GM13976 (cell line): Measurements from ENCODE around the gene C1QTNF5.
A peak's percentile ranks its signal among the peaks of the same experiment; 100 is the strongest.

ENCODE experiments used
- DNase-seq: peaks from one replicate; pipeline ENCODE4 v3.0.0; 2012; ENCODE audit warnings: low spot score
- in situ Hi-C: fragments of 300-500 bp; cut with MboI; formaldehyde crosslinking; loops from one replicate; pipeline ENCODE4 v1.12.0; 2022; ENCODE audit warnings: low sequenced_read_pairs, mixed read lengths, inconsistent platforms; ENCODE audit not compliant: unreplicated experiment
- TF ChIP-seq, protein P1 (sequence below): IDR thresholded peaks from 2 replicates; pipeline ENCODE4 v1.5.1; 2012; ENCODE audit warnings: borderline replicate concordance, mild to moderate bottlenecking; ENCODE audit not compliant: insufficient read depth; ENCODE audit errors: extremely low read depth, missing control alignments, control extremely low read depth

The C1QTNF5 gene

DNA sequence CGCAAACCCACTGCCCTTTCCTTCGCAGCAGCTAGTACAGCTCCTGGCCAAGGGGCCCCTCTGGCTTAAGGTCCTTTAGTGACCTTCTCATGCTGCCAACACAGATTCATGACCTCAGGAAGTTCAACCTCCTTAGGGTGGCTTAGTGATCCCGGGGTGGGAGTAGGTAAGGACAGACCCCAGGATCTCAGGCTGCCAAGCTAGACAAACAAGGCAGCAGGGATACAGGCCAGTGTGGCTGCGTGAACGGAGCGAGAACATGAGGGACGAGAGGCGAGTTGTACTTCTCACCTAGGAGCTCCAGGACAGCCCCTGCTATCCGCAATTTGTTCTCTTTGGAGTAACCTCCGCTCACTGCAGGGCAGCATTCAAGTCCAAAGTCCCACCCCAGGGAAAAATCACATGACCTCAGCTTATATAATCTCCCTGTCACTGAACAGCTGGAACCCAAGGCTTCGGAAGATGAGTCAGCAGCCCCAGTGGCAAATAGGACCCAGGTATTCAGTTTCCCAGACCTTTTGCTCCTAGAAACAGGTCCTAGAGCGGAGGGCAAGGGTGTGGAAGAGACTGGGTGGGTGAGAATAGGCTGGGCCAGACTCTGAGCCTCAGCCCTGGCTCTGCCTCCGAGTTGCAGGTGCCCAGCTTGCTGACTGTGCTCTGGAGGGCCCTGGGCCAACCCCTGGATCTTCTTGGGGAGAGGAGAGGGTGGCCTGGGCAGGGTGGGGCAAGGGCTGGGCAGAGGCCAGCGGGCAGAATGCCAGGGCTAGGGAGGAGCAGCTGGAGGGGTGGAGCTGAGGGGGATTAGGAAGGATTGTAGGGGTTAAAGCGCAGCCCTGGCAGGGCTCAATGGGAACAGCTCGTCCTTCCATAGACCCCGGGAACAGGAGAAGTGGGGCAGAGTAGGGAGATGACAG is 27.7 kb upstream of the C1QTNF5 start:
- in situ Hi-C loops: no loop called here
- TF ChIP-seq, protein P1, sequence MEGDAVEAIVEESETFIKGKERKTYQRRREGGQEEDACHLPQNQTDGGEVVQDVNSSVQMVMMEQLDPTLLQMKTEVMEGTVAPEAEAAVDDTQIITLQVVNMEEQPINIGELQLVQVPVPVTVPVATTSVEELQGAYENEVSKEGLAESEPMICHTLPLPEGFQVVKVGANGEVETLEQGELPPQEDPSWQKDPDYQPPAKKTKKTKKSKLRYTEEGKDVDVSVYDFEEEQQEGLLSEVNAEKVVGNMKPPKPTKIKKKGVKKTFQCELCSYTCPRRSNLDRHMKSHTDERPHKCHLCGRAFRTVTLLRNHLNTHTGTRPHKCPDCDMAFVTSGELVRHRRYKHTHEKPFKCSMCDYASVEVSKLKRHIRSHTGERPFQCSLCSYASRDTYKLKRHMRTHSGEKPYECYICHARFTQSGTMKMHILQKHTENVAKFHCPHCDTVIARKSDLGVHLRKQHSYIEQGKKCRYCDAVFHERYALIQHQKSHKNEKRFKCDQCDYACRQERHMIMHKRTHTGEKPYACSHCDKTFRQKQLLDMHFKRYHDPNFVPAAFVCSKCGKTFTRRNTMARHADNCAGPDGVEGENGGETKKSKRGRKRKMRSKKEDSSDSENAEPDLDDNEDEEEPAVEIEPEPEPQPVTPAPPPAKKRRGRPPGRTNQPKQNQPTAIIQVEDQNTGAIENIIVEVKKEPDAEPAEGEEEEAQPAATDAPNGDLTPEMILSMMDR: no peak
- no peak for DNase-seq

DNA sequence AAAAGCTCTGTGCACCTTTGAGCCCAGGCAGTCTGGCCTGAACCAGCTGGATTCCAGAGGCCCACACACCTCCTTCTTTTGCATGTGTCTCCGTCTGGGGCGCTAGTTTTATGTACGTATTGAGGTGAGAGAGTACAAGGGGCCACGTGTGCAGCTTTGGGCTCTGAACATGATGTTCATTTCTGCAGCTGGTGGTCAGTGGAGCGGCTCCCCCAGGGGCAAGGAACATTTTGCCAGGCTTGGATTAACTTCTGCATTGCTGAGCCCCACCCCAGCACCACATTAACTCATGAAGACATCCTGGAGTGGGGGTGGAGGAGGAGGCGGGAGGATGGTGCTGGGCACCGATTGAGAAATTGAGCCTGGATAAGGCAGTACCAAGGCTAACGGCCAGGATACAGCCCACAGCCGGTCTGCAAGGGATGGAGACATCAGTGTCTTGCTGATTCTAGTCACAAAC is 27.0 kb upstream of the C1QTNF5 start:
- DNase-seq: no peak
- in situ Hi-C loops: no loop called here
- TF ChIP-seq, protein P1: no peak

DNA sequence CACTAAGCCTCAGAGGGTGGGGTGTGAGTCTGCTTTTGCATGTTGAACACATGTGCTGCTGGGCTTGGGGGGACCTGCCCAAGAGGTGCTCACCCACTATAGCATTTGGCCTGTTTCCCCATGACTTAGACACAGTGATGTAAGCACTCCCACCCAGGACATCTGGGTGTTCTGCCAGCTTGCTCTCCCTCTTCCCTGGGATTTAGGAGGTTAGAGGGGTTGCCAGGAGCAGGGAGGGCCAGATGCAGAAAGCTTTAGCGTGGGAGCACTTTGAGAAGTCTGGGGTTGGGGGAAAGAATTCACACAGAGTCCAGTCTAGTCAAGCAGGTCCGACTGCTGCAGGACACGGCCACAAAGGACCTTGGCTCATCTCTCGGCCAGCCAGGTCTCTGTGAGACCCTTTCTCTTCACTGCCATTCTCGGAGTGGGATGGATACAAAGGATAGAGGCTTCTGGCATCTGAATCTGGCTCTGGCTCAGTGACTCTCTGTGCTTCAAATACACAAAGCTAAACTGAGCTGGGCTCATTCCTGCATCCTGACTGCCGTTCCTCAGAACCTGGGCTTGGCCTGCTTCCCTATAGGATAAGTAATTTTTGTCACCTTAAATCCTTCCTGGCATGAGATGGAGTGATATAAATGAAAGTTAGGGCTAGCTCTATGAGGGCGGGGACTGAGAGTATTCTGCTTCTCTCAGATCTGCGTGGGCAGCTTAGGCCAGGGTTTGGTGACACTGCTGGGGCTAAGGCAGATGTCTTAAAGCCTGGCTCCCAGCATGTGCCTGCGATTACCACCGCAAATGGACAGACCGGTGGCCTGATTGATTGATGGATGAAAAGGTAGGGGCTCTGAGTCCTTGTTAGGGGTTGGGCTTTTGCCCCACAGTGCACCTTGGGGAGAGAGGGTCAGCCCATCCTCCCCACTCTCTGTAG is 26.3 kb upstream of the C1QTNF5 start:
- TF ChIP-seq, protein P1: no peak
- in situ Hi-C loops: no loop called here
- DNase-seq: no peak

DNA sequence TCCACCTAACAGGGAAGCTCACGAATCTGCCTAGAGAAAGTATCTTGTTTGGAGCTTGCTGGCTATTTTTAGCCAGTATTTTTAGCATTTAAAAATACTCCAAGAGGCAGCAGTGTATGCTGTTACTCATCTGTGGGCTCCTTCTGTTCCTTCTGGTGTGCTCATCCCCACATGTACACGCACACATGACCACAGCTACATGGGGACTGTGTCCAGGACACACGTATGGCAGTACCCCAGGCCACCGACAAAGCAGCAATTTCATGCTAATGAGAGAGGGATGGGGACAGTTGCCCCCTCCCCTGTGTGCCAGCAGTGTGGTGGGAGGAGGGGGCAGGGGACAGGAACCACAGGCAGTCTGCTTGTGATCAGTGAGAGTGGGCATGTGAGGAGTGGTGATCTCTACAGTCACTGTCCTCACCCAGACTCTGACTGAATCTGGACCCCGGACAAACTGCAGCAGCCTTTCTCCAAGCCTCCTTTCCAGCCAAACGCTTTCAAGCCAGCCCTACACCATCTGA is 24.4 kb upstream of the C1QTNF5 start:
- in situ Hi-C loops: no loop called here
- TF ChIP-seq, protein P1: no peak
- DNase-seq: no peak

DNA sequence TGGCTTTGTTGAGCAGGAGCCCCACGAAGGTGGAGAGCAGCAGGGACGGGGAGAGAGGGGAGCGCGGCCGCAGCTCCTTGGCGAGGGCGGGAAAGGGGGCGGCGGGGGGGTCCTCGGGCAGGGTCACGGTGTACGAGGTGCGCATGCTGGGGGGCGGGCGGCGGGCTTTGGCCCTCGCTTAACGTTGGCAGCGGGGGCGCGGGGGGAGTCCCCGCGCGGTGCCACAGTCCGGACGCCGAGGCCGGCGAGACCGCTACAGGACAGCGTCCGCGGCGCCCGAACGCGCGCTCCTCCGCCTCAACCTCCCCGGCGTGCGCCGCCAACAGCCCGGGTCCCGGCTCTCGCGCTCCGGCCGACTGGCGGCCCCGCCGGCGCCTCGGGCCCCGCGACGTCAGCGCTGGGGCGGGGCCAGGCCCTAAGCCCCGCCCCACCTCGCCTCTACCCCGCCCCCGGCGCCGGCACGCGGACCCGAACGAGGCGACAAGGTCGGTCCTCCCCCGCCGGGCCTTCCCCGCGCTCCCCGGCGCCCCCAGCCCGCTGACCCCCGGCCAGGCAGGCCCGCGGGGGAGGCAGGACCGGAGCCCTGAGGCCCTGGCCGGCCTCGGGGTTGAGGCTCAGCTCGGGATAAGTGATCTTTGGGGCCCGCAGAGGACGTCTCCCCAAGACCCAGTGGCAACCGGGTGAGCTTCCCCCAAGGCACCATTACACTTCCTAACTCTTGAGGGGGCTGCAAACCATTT is 23.3 kb upstream of the C1QTNF5 start:
- TF ChIP-seq, protein P1: no peak
- in situ Hi-C loops: no loop called here

More for the DNA sequence above, 23.3 kb upstream of the C1QTNF5 start:
- peak; percentile 90 for DNase-seq
